HG03095 (cell line): ENCODE results near the gene APBB1IP.

Source experiments
- ATAC-seq: cut with Tn5 transposase; IDR thresholded peaks from one replicate; pipeline ENCODE4 v1.9.1; 2021; ENCODE audit warnings: moderate library complexity; ENCODE audit not compliant: unreplicated experiment

APBB1IP gene

GRCh38 chr10:26612151-26612915 is 174.2 kb downstream of the APBB1IP start:
- ATAC-seq: no peak
